BJ (cell line): ENCODE results near the gene SLC38A2. TPM values are rescaled to one million over a fixed set of nuclear protein-coding genes. Genes with fewer than 3 reads are reported as not detected.
"Not testable (repeated sequence)": the region's sequence is repeated elsewhere in the genome, so short reads cannot be mapped to it uniquely, and the experiment has no call there.

Experiments
- CTCF ChIA-PET: fragments of 350-600 bp; formaldehyde crosslinking; extraction: SDS; loops from one replicate; lab custom pipeline; 2021; ENCODE audit warnings: antibody characterized with exemption, inconsistent platforms; lab: Yijun Ruan, JAX
- POLR2A ChIA-PET: fragments of 300-600 bp; sonication (Branson Sonifier 250); formaldehyde crosslinking; extraction: SDS; loops from one replicate; lab custom pipeline; 2021; ENCODE audit warnings: antibody characterized with exemption; lab: Charles Lee
- DNase-seq: peaks from one replicate; pipeline ENCODE4 v3.0.0-alpha.2; 2011; ENCODE audit warnings: low read depth
- H3K27me3 ChIP-seq: 2 replicates; pipeline ENCODE4 v1.6.0; 2011; ENCODE audit warnings: low read length; ENCODE audit not compliant: control insufficient read depth, insufficient read depth
- H3K36me3 ChIP-seq: 2 replicates; pipeline ENCODE4 v1.5.1; 2011; ENCODE audit warnings: low read length; ENCODE audit not compliant: control insufficient read depth, insufficient read depth
- H3K4me3 ChIP-seq: 2 replicates; pipeline ENCODE4 v1.5.1; 2011; ENCODE audit warnings: low read depth, mild to moderate bottlenecking, control low read depth, low read length
- CTCF ChIP-seq: IDR thresholded peaks from 2 replicates; pipeline ENCODE4 v1.5.1; 2011; ENCODE audit warnings: low read depth, mild to moderate bottlenecking, control low read depth, inconsistent platforms, low read length, moderate library complexity; ENCODE audit not compliant: insufficient read depth
- polyA plus RNA-seq: library from polyadenylated mRNA; depleted of rRNA; stranded (reverse); fragments of >200 nt; gene quantifications from 2 replicates; pipeline ENCODE4 v1.2.3, GENCODE V29; 2011

SLC38A2 gene
- polyA plus RNA-seq, 1 experiment, result 472 TPM

- no peak for TF ChIP-seq CTCF
- CTCF ChIA-PET, result interaction anchor here (0.6 to 1.5 kb wide), 5 partner anchors 9 to 677 kb away, joined by 3 to 6 read pairs (median 3); no protein-coding TSS in a partner anchor
- no peaks in the 10 kb centered on the region for H3K36me3 ChIP-seq
- H3K4me3 ChIP-seq, result no peak overlapping the region
- H3K27me3 ChIP-seq, result no peaks in the 10 kb centered on the region
- POLR2A ChIA-PET, result no interaction called here
- no peak for DNase-seq
Measured at GRCh38 chr12:46343118-46343852, 29.3 kb downstream of the SLC38A2 start.

GRCh38 chr12:46342562-46343033 is 30.0 kb downstream of the SLC38A2 start:
- TF ChIP-seq CTCF, result peak; percentile 47
- H3K36me3 ChIP-seq, result no peaks in the 10 kb centered on the region
- CTCF ChIA-PET, result interaction anchor here (0.9 to 1.5 kb wide), 2 partner anchors 9 to 186 kb away, joined by 3 to 6 read pairs; no protein-coding TSS in a partner anchor
- DNase-seq, result no peak
- POLR2A ChIA-PET, result no interaction called here
- no peak overlapping the region for H3K4me3 ChIP-seq
- H3K27me3 ChIP-seq, result no peaks in the 10 kb centered on the region

GRCh38 chr12:46339051-46339450 is 33.5 kb downstream of the SLC38A2 start:
- ChIA-PET CTCF (no interaction called here), POLR2A (no interaction called here)
- H3K4me3 ChIP-seq, result no peak overlapping the region
- no peak for DNase-seq
- H3K27me3 ChIP-seq, result 0 out of 2 replicates have a peak, but pooled peaks cover 1% of the 10 kb centered on the region
- no peaks in the 10 kb centered on the region for H3K36me3 ChIP-seq
- TF ChIP-seq CTCF, result no peak

GRCh38 chr12:46332260-46332659 is 40.3 kb downstream of the SLC38A2 start:
- H3K4me3 ChIP-seq, result no peak overlapping the region
- no peaks in the 10 kb centered on the region for H3K36me3 ChIP-seq
- peak; percentile 13 for DNase-seq
- 0 out of 2 replicates have a peak, but pooled peaks cover 1% of the 10 kb centered on the region for H3K27me3 ChIP-seq
- ChIA-PET CTCF (no interaction called here), POLR2A (no interaction called here)
- no peak for TF ChIP-seq CTCF

- H3K36me3 ChIP-seq, H3K27me3 ChIP-seq, POLR2A ChIA-PET, CTCF ChIA-PET, DNase-seq, H3K4me3 ChIP-seq: not testable (repeated sequence)
Measured at GRCh38 chr12:46325075-46325474, 47.5 kb downstream of the SLC38A2 start.
